Activated CD4-positive, alpha-beta T cell treated with anti-CD3 and anti-CD28 coated beads for 48 hours (primary cell): ENCODE results near the gene ZNF32.
"Not testable (repeated sequence)": the region's sequence is repeated elsewhere in the genome, so short reads cannot be mapped to it uniquely, and the experiment has no call there.

Experiments used
- DNase-seq: peaks from one replicate; pipeline ENCODE4 v3.0.0-alpha.2; 2020

The ZNF32 gene

DNA sequence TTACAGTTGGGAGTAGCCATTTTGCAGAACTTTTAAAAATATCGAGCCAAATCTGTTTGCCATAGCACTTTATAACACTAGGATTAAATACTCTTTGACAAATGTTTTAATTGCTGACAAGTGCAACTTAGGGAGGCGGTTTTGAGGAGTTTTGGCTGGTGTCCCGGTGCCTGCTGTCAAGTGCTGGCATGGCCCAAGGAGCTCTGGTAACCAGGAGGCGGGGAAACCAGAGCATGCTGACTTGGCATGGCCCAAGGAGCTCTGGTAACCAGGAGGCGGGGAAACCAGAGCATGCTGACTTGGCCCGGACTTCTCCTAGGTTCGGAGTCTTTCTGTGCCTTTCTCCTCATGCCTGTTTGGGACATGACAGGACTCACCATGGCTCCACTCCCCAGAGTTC is 30.8 kb upstream of the ZNF32 start:
- no peak for DNase-seq

DNA sequence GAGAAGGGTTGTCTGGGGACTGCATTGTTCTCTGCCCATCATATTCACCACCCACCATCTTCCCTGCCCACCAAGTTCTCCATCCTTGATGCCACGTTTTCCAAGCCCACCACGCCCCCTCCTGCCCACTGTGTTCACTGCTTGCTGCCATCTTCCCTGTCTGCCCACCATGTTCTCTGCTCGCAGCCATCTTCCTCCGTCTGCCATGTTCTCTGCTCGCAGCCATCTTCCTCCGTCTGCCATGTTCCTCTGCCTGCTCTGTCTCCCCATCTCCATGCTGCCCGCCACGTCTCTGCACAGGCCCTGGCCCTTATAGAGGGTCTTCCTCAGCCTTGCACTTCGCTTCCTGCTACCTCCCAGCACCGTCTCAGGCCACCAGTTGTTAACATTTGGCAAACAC is 30.0 kb upstream of the ZNF32 start:
- DNase-seq, result no peak

DNA sequence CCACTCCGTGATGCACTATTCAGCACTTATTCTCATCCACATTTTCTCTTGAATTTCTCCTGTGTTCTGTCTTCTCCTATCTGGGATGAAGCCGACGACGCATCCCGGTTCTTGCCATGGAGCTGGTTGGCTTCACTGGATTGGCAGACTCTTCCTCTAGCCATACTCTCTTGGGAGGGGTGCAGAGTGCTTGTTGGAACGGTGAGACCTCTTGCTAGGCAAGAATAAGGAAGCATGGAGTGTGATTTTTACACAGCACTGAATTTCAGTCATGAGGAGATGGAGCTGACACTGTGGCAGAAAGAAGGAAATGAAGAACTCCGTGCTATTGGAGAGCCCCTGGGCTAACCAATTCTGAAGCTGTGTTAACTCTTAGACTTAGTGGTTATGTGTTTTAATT is 28.2 kb upstream of the ZNF32 start:
- DNase-seq, result no peak

- no peak for DNase-seq
Measured at GRCh38 chr10:43676331-43676730, 27.6 kb upstream of the ZNF32 start.

DNA sequence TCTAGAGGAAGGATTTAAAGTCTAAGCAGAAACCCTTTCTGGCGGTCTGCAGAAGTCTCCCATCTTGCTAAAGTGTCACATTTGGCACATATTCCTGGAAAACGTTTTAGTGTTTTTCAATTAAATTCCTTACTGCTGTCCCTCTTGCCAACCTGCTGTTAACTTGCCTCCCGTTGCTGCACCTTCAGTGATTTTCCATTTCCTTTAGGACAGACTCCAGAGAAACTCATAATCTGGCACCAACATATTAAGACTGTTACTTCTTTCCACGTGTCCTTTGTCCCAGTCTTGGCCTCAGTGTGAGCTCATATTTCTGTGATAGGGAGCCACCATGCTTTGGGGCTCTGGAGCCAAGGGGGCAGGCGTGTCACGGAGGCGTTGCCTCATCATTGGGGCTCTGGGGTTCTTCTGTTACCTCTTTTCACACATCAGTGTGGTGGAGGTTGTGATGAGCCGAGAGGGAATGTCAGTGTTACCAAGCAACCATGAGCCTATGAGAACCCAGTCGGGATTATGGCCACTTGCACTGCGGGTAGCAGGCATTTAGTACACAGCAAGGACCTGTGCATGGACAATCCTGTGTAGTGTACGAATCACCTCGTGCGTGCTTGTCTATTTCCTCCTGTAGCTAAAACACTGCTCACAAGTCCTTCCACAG is 26.0 kb upstream of the ZNF32 start:
- DNase-seq, result no peak

GRCh38 chr10:43673471-43673870 is 24.8 kb upstream of the ZNF32 start:
- no peak for DNase-seq

GRCh38 chr10:43671659-43672531 is 23.2 kb upstream of the ZNF32 start:
- peak; percentile 47 for DNase-seq

DNA sequence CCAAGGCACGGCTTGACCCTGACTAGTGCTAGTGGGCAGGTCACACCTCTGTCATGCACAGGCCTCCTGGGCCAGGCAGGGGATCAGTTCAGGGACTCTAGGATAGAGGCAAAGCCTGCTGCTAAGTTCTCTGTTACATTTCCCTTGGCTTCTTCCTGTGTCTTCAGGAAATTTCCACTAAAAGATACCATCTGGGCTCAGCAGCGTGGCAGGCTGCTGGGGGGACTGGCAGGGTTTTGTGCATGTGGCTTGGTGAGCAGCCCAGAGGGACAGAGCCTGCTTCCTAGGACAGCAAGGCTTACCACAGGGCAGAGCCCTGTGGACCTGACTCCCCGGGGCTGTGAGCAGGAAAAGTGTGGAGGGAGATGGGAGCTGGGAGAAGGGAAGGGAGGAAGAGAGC is 20.7 kb upstream of the ZNF32 start:
- DNase-seq, result no peak

DNA sequence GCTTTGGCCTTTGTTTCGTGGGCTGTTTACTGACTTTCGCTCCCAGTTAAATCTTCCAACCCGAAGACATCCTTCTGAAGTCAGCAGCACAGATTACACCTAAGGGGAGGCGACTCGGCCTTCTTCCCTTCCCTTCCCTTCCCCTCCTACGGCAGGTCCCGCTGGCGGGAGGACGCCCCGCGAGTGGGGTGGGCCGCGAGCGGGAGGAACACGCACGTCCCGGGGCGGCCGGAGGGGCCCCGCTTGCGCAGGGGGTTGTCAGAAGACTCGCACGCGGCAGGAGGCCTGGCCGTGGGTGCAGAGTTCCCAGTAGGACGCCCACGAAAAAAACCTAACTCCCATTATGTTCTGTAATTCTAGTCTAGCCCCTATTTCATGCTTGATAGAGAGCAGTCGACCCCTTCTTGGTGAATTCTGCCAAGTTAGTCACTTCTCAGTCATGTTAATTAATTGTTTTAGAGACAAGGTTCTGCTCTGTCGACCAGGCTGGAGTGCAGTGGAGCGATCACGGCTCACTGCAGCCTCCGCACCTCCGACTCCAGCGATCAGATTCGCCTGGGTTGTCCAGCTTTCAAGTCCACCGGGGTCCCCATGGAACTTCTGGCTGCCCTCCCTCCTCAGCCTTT is 19.2 kb upstream of the ZNF32 start:
- DNase-seq, result no peak

- peak; percentile 30 for DNase-seq
Measured at GRCh38 chr10:43667317-43667731, 18.6 kb upstream of the ZNF32 start.

DNA sequence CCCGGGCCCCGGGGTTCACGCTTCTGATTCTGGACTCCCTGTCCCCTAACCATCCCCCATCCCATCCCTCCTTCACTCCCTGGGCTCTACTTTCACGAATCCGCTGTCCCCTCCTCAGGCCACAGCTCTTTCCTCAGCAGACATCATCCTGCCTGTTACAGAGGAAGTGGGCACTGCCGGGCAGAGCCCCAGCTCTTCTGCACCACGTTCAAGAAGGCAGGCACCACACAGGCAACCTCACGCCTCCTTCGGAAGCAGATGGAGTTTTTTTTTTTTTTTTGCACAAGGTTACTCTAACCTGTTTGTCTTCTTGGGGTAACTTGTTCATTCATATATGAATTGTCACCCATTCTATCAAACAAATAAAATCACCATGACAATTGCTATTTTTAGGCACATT is 17.9 kb upstream of the ZNF32 start:
- DNase-seq, result no peak

DNA sequence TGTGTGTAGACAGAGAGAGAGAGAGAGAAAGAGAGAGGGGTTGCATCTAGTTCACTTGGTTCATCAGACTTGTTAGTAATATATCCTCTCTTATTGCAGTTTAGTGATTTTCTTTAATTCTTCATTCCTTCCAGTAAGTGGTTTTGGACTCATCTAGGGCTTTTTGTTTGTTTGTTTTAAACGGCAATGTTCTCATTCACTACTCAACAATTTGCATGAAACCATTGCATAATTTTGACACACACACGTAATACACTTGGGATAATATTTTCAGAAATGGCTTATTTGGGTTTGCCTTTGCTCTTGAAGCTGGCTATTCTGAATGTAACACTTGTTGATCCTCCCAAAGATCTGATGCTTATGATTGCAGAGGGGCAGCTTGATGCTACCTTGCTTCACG is 16.4 kb upstream of the ZNF32 start:
- no peak for DNase-seq

DNA sequence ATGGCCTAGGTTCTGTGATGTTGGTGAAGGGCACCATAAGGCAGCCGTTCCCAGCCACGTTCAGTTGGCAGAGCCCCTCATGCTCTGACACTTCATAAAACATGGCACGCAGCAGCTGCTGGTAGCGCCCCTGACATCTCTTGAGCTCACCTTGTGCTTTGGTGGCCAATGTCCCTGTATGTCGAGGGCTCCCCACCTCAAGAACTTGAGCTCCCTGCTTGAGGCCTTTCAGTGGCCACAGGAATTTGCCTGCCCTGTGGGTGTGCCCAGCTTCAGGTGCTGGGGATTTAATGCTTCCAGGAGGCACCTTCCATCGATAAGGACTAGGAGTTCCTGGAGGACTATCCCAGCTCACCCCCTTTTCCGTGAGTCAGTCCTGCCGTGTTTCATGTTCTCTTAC is 9.5 kb upstream of the ZNF32 start:
- no peak for DNase-seq

- DNase-seq, result no peak
Measured at GRCh38 chr10:43655311-43655710, 6.6 kb upstream of the ZNF32 start.

- DNase-seq, result no peak
Measured at GRCh38 chr10:43653746-43654145, 5.1 kb upstream of the ZNF32 start.

DNA sequence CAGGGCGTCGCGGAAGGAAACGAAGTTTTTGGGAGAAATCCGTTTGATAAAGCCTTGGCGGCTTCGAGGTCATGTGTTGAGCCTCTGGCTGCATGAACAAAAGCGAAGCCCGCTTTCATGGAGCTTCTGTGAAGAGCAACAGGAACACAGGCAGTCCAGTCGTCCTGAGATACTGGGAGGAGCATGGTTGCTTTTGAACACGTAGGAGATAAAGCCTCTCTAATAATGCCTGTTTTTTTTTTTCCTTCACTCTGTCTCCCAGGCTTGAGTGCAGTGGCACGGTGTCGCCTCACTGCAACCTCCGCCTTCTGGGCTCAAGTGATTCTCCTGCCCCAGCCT is 473 bp upstream of the ZNF32 start:
- no peak for DNase-seq

GRCh38 chr10:43648095-43648397 is 635 bp downstream of the ZNF32 start:
- no peak for DNase-seq

- no peak for DNase-seq
Measured at GRCh38 chr10:43647576-43647975, 1.1 kb downstream of the ZNF32 start.

DNA sequence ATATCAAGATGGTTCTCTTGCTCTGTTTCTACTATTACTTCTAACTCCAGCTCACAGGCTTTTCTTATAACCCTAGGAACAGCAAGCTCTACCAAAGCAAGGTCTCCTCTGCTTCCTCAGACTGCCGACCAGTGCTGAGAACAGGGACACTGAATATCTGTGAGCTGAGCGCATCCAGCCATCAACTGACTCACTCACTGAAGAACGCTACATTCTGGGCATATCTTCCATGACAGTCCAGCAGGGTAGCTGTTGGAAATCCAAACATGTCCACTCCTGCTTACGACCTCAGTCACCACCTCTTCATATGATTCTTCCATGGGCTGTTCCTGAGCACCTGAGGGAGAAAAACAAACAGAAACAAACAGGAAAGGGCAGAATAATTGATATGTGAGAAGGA is 2.8 kb downstream of the ZNF32 start:
- DNase-seq, result no peak

- DNase-seq, result no peak
Measured at GRCh38 chr10:43644252-43644651, 4.4 kb downstream of the ZNF32 start.

GRCh38 chr10:43640603-43641002 is 8.1 kb downstream of the ZNF32 start:
- no peak for DNase-seq

GRCh38 chr10:43635816-43636215 is 12.9 kb downstream of the ZNF32 start:
- not testable (repeated sequence) for DNase-seq

DNA sequence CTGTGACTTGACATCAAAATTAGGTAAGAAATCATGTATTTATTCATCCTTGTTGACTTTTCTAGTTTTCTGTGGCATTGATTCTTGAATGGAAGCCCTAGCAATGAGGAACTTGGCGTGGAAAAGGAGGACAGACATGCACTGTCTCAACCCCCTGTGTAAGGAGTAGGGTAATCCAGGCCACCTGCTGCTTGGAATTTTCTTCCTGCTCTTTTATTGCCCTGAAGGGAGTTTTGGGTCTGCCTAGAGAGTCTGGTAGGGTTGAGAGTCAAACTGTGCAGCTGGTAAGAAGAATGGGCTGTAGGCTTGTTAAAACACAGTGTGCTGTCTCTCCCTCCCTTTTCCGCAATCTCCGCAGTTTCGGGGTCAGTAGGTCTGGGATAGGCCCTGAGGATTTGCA is 19.7 kb downstream of the ZNF32 start:
- DNase-seq, result no peak

- no peak for DNase-seq
Measured at GRCh38 chr10:43627942-43628341, 20.7 kb downstream of the ZNF32 start.

- DNase-seq, result no peak
Measured at GRCh38 chr10:43623351-43623750, 25.3 kb downstream of the ZNF32 start.
